ENCODE measurements around the gene OOSP2. TPM values are rescaled to one million over a fixed set of nuclear protein-coding genes. Genes with fewer than 3 reads are reported as not detected.
"Not testable (repeated sequence)": the region's sequence is repeated elsewhere in the genome, so short reads cannot be mapped to it uniquely, and the experiment has no call there.

Gene OOSP2
- total RNA-seq, 1 donor from 2014 or later, result not detected

- Histone ChIP-seq H3K9ac (ENCODE audit: low read length) (no peak overlapping the region), H3K36me3 (ENCODE audit: insufficient read depth, low read length) (no peaks in the 10 kb centered on the region), H3K27me3 (ENCODE audit: insufficient read depth, low read length) (no peaks in the 10 kb centered on the region), H3K27ac (ENCODE audit: low read depth, low read length) (no peak overlapping the region), H2AFZ (ENCODE audit: low read depth, low read length) (no peak overlapping the region), H4K20me1 (ENCODE audit: insufficient read depth, low read length) (no peaks in the 10 kb centered on the region), H3K4me1 (ENCODE audit: insufficient read depth, low read length) (no peaks in the 10 kb centered on the region), H3K4me2 (ENCODE audit: low read length) (no peak overlapping the region), H3K79me2 (ENCODE audit: insufficient read depth, low read length) (no peaks in the 10 kb centered on the region), H3K4me3 (ENCODE audit: insufficient read depth, low read depth, low read length) (no peak overlapping the region), H3K9me3 (ENCODE audit: insufficient read depth, low read depth, low read length) (peaks cover 6% of the 10 kb centered on the region)
- Mint-ChIP-seq H3K4me1 (ENCODE audit: low read depth, unreplicated experiment) (no peaks in the 10 kb centered on the region), H3K36me3 (ENCODE audit: low read depth, unreplicated experiment) (no peaks in the 10 kb centered on the region), H3K9me3 (ENCODE audit: unreplicated experiment) (no peaks in the 10 kb centered on the region), H3K27me3 (ENCODE audit: low read depth, unreplicated experiment) (no peaks in the 10 kb centered on the region), H3K27ac (ENCODE audit: unreplicated experiment) (no peak overlapping the region), H3K4me3 (ENCODE audit: unreplicated experiment) (no peak overlapping the region)
- no peak for FAIRE-seq
- no peak for DNase-seq (ENCODE audit: low read depth)
- TF ChIP-seq CTCF (IDR thresholded peaks at IDR 0.05; ENCODE audit: insufficient read depth, low read depth, low read length), result no peak
- no peak for TF ChIP-seq EZH2 (IDR thresholded peaks at IDR 0.05; ENCODE audit: insufficient read depth, low read length)
Observed at GRCh38 chr11:60064111-60064510, 23.9 kb downstream of the OOSP2 start.

- Histone ChIP-seq H3K36me3 (ENCODE audit: insufficient read depth, low read length) (no peaks in the 10 kb centered on the region), H3K9ac (ENCODE audit: low read length) (no peak overlapping the region), H2AFZ (ENCODE audit: low read depth, low read length) (no peak overlapping the region), H3K27ac (ENCODE audit: low read depth, low read length) (no peak overlapping the region), H3K9me3 (ENCODE audit: insufficient read depth, low read depth, low read length) (peaks cover 5% of the 10 kb centered on the region), H3K27me3 (ENCODE audit: insufficient read depth, low read length) (no peaks in the 10 kb centered on the region), H3K4me1 (ENCODE audit: insufficient read depth, low read length) (no peaks in the 10 kb centered on the region), H3K79me2 (ENCODE audit: insufficient read depth, low read length) (no peaks in the 10 kb centered on the region), H3K4me3 (ENCODE audit: insufficient read depth, low read depth, low read length) (no peak overlapping the region), H3K4me2 (ENCODE audit: low read length) (no peak overlapping the region), H4K20me1 (ENCODE audit: insufficient read depth, low read length) (no peaks in the 10 kb centered on the region)
- no peak for DNase-seq (ENCODE audit: low read depth)
- no peak for FAIRE-seq
- H3K27ac Mint-ChIP-seq (ENCODE audit: unreplicated experiment), result no peak overlapping the region
- no peaks in the 10 kb centered on the region for H3K4me1 Mint-ChIP-seq (ENCODE audit: low read depth, unreplicated experiment)
- no peaks in the 10 kb centered on the region for H3K27me3 Mint-ChIP-seq (ENCODE audit: low read depth, unreplicated experiment)
- no peaks in the 10 kb centered on the region for H3K9me3 Mint-ChIP-seq (ENCODE audit: unreplicated experiment)
- no peak for TF ChIP-seq CTCF (IDR thresholded peaks at IDR 0.05; ENCODE audit: insufficient read depth, low read depth, low read length)
- TF ChIP-seq EZH2 (IDR thresholded peaks at IDR 0.05; ENCODE audit: insufficient read depth, low read length), result no peak
- no peak overlapping the region for H3K4me3 Mint-ChIP-seq (ENCODE audit: unreplicated experiment)
- H3K36me3 Mint-ChIP-seq (ENCODE audit: low read depth, unreplicated experiment), result no peaks in the 10 kb centered on the region
Observed at GRCh38 chr11:60065801-60066200, 25.6 kb downstream of the OOSP2 start.

GRCh38 chr11:60069450-60069849, 29.2 kb downstream of the OOSP2 start:
- TF ChIP-seq CTCF (IDR thresholded peaks at IDR 0.05; ENCODE audit: insufficient read depth, low read depth, low read length), result no peak
- TF ChIP-seq EZH2 (IDR thresholded peaks at IDR 0.05; ENCODE audit: insufficient read depth, low read length), result no peak
- no peaks in the 10 kb centered on the region for H3K9me3 Mint-ChIP-seq (ENCODE audit: unreplicated experiment)

GRCh38 chr11:60071644-60072043, 31.4 kb downstream of the OOSP2 start:
- not testable (repeated sequence) for H3K79me2 ChIP-seq (ENCODE audit: insufficient read depth, low read length); DNase-seq (ENCODE audit: low read depth); H3K27me3 Mint-ChIP-seq (ENCODE audit: low read depth, unreplicated experiment)

More at GRCh38 chr11:60069450-60069849, 29.2 kb downstream of the OOSP2 start:
- no peaks in the 10 kb centered on the region for H3K9me3 ChIP-seq (ENCODE audit: insufficient read depth, low read depth, low read length)
- no peak for FAIRE-seq
- H3K27me3 ChIP-seq (ENCODE audit: insufficient read depth, low read length), result no peaks in the 10 kb centered on the region
- no peaks in the 10 kb centered on the region for H4K20me1 ChIP-seq (ENCODE audit: insufficient read depth, low read length)
- no peak for DNase-seq (ENCODE audit: low read depth)
- Mint-ChIP-seq H3K4me1 (ENCODE audit: low read depth, unreplicated experiment) (no peaks in the 10 kb centered on the region), H3K4me3 (ENCODE audit: unreplicated experiment) (no peak overlapping the region), H3K27ac (ENCODE audit: unreplicated experiment) (no peak overlapping the region), H3K36me3 (ENCODE audit: low read depth, unreplicated experiment) (no peaks in the 10 kb centered on the region), H3K27me3 (ENCODE audit: low read depth, unreplicated experiment) (no peaks in the 10 kb centered on the region)
- H3K36me3 ChIP-seq (ENCODE audit: insufficient read depth, low read length), result no peaks in the 10 kb centered on the region
- H3K9ac ChIP-seq (ENCODE audit: low read length), result no peak overlapping the region
- H3K79me2 ChIP-seq (ENCODE audit: insufficient read depth, low read length), result no peaks in the 10 kb centered on the region
- H2AFZ ChIP-seq (ENCODE audit: low read depth, low read length), result no peak overlapping the region
- H3K4me3 ChIP-seq (ENCODE audit: insufficient read depth, low read depth, low read length), result no peak overlapping the region
- no peak overlapping the region for H3K4me2 ChIP-seq (ENCODE audit: low read length)
- no peak overlapping the region for H3K27ac ChIP-seq (ENCODE audit: low read depth, low read length)
- H3K4me1 ChIP-seq (ENCODE audit: insufficient read depth, low read length), result no peaks in the 10 kb centered on the region

More at GRCh38 chr11:60071644-60072043, 31.4 kb downstream of the OOSP2 start:
- H3K27ac ChIP-seq (ENCODE audit: low read depth, low read length); H3K4me3 Mint-ChIP-seq (ENCODE audit: unreplicated experiment); H2AFZ ChIP-seq (ENCODE audit: low read depth, low read length); H3K4me2 ChIP-seq (ENCODE audit: low read length); H3K9ac ChIP-seq (ENCODE audit: low read length); H3K27ac Mint-ChIP-seq (ENCODE audit: unreplicated experiment); FAIRE-seq; H3K4me3 ChIP-seq (ENCODE audit: insufficient read depth, low read depth, low read length); H3K9me3 ChIP-seq (ENCODE audit: insufficient read depth, low read depth, low read length); H3K36me3 ChIP-seq (ENCODE audit: insufficient read depth, low read length); H3K4me1 Mint-ChIP-seq (ENCODE audit: low read depth, unreplicated experiment); H3K36me3 Mint-ChIP-seq (ENCODE audit: low read depth, unreplicated experiment); H3K9me3 Mint-ChIP-seq (ENCODE audit: unreplicated experiment); H3K4me1 ChIP-seq (ENCODE audit: insufficient read depth, low read length); H4K20me1 ChIP-seq (ENCODE audit: insufficient read depth, low read length); H3K27me3 ChIP-seq (ENCODE audit: insufficient read depth, low read length): not testable (repeated sequence)
